Activated naive CD4-positive, alpha-beta T cell treated with anti-CD3 and anti-CD28 coated beads, Interleukin-2, amount 50 U/mL, for 72 hours (primary cell): ENCODE data around the gene HIBADH. TPM values are rescaled to one million over a fixed set of nuclear protein-coding genes. Genes with fewer than 3 reads are reported as not detected.

Source experiments
- ATAC-seq, 2 donors: fragments of 150-1000 bp; cut with Tn5 transposase; 2 replicates each; pipeline ENCODE4 v1.10.0; 2021; ENCODE audit warnings: mild to moderate bottlenecking in 2 of 2, moderate library complexity in 2 of 2
- DNase-seq, 2 donors: peaks; one replicate each; pipeline ENCODE4 v3.0.0; 2021 to 2022; ENCODE audit warnings: low spot score in 2 of 2
- H3K27ac Mint-ChIP-seq, 2 donors: one replicate each; pipeline ENCODE4 v1.8.0; 2022; ENCODE audit warnings: mild to moderate bottlenecking in 2 of 2, mixed read lengths in 2 of 2
- H3K36me3 Mint-ChIP-seq, 2 donors: one replicate each; pipeline ENCODE4 v1.8.0; 2022; ENCODE audit warnings: mixed read lengths in 2 of 2
- H3K9me3 Mint-ChIP-seq, 2 donors: one replicate each; pipeline ENCODE4 v1.8.0; 2022; ENCODE audit warnings: mixed read lengths in 2 of 2
- total RNA-seq, 2 donors: library from RNA; stranded (reverse); gene quantifications; one replicate each; pipeline ENCODE4 v1.2.3, GENCODE V29; 2022

The HIBADH gene
- total RNA-seq, 2 donors from 2014 or later, result 15.8 to 18.4 TPM

DNA sequence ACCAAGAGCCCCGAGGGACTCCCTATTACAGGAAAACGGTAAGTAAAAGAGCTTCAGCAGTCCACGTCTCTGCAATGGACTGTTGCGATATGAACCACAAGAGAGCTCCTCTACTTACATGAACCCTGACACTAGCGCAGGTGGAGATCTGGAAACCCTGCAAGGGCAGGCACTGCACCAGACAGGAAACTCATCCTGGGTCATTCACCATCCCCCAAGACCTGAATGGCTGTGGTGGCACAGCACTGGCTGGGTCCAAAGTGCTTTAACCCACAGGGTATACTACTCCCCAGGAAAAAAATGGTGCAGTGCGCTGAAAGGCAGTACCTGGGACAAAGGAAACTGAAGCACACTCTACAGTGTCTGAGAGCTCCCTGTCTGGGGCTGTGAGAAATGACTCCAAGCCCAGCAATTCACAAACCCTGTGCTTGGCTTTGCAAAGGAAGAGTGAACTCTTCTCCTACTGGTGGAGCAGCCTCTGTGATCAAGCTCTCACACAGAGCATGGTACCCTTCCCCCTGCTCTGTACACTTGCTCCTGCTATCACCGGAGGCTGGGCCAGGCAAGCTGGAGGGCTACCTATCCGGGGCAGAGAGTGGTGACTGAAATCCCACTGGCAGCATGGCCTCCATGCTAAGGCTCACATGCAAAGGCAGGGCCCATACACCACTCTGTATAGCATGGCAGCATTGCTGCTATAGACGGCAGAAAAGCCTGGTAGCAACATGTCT, 44.9 kb downstream of the HIBADH start:
- peaks cover 20 to 34% of the 10 kb centered on the region in 2 donors for H3K9me3 Mint-ChIP-seq
- no peak overlapping the region for H3K27ac Mint-ChIP-seq
- H3K36me3 Mint-ChIP-seq, result peaks cover 26 to 49% of the 10 kb centered on the region in 2 donors
- no peak for DNase-seq
- no peak for ATAC-seq

DNA sequence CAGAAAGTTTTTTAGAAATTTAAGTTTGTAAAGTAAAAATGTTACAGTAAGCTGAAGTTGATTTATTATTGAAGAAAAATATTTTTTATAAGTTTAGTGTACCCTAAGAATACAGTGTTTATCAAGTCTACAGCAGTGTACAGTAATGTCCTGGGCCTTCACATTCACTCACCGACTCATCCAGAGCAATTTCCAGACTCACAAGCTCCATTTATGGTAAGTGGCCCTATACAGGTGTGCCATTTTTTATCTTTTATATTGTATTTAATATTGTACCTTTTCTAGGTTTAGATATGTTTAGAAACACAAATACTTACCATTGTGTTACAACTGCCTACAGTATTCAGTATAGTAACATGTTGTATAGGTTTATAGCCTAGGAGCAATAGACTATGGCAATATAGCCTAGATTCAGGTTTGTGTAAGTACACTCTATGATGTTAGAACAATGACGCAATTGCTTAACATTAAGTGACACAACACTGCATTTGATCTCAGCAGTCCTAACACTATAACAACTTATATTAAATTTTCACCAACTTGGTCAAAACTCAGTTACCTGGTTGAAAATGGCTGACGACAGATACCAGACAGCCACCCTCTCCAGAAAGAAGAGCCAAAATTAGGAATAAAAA, 45.7 kb downstream of the HIBADH start:
- ATAC-seq (no peak), DNase-seq (no peak)
- H3K36me3 Mint-ChIP-seq, result peaks cover 19 to 42% of the 10 kb centered on the region in 2 donors
- H3K9me3 Mint-ChIP-seq, result peaks cover 13 to 28% of the 10 kb centered on the region in 2 donors
- H3K27ac Mint-ChIP-seq, result no peak overlapping the region

DNA sequence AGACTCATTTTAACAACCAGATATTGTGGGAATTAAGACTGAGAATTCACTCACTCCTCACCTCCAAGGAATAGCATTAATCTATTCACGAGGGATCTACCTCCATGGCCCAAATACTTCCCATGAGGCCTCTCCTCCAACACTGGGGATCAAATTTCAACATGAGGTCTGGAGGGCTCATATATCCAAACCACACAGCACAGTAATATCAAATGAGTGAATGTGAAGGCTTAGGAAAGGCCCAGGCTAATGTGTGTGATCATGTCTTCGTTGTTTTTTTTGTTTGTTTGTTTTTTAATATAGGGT, 46.5 kb downstream of the HIBADH start:
- Mint-ChIP-seq H3K36me3 (peaks cover 16 to 33% of the 10 kb centered on the region in 2 donors), H3K9me3 (peaks cover 13 to 27% of the 10 kb centered on the region in 2 donors), H3K27ac (peak overlapping the region in 1 of 2 donors; percentile 58)
- DNase-seq (no peak), ATAC-seq (no peak)

- peaks cover 10 to 27% of the 10 kb centered on the region in 2 donors for H3K36me3 Mint-ChIP-seq
- peaks cover 8 to 22% of the 10 kb centered on the region in 2 donors for H3K9me3 Mint-ChIP-seq
- no peak overlapping the region for H3K27ac Mint-ChIP-seq
- DNase-seq, result no peak
- ATAC-seq, result no peak
These were observed 47.1 kb downstream of the HIBADH start for GRCh38 chr7:27615420-27616185.

DNA sequence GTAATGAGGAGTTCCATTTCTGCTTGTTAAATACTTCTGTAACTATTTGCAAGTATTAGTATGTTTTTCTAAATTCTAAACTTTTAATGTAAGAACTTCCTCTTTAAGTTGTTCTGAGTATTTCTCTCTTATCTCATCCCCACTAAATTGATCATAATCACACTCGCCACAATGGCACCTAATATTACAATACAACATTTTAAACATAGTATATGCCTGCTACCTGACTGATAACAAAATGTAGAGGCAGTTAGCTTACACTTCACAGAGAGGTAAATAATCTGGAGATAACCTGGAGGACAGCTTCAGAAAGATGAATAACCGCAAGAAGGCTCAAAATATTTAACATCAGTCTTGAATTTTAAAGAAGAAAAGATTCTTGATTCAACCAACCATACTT, 48.6 kb downstream of the HIBADH start:
- ATAC-seq (no peak), DNase-seq (no peak)
- peaks cover 5 to 12% of the 10 kb centered on the region in 2 donors for H3K36me3 Mint-ChIP-seq
- H3K9me3 Mint-ChIP-seq, result peaks cover 0 to 10% of the 10 kb centered on the region in 2 donors
- no peak overlapping the region for H3K27ac Mint-ChIP-seq

DNA sequence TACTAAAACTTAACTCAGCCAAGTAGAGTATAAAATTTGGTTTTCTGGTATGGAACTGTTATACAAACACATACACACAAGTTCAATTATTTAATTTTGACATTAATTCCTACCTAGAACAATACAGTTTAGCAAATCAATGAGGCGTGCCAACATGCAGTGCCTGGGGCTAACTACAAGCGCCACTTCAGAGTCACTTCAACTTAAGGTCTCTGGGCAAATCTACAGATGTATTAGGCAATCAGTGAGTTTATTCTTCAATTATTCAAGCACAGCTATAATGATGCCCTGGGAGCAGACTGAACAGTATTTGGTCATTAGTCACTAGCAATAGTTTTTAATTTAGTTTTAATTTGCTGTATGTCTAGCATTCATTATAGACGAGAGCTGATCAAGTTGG, 51.6 kb downstream of the HIBADH start:
- Mint-ChIP-seq H3K9me3 (no peaks in the 10 kb centered on the region), H3K27ac (no peak overlapping the region), H3K36me3 (no peaks in the 10 kb centered on the region)
- DNase-seq, result no peak
- no peak for ATAC-seq

GRCh38 chr7:27608776-27609495, 53.7 kb downstream of the HIBADH start:
- DNase-seq (no peak), ATAC-seq (no peak)
- Mint-ChIP-seq H3K36me3 (no peaks in the 10 kb centered on the region), H3K27ac (no peak overlapping the region), H3K9me3 (no peaks in the 10 kb centered on the region)

DNA sequence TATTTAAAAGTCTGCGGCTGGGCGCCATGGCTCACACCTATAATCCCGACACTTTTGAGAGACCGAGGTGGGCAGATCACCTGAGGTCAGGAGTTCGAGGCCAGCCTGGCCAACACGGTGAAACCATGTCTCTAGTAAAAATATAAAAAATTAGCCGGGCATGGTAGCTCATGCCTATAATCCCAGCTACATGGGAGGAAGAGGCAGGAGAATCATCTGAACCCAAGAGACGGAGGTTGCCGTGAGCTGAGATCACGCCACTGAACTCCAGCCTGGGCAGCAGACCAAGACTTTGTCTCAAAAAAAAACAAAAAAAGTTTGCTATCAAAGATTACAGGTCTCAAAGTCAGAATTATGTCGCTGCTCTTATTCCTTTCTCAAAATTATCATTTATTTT, 55.5 kb downstream of the HIBADH start:
- H3K9me3 Mint-ChIP-seq, result no peaks in the 10 kb centered on the region

GRCh38 chr7:27606270-27607209, 56.1 kb downstream of the HIBADH start:
- Mint-ChIP-seq H3K9me3 (no peaks in the 10 kb centered on the region), H3K27ac (no peak overlapping the region), H3K36me3 (no peaks in the 10 kb centered on the region)
- DNase-seq (no peak), ATAC-seq (no peak)

More for the DNA sequence above, 55.5 kb downstream of the HIBADH start:
- DNase-seq, result no peak
- Mint-ChIP-seq H3K36me3 (no peaks in the 10 kb centered on the region), H3K27ac (no peak overlapping the region)
- no peak for ATAC-seq

DNA sequence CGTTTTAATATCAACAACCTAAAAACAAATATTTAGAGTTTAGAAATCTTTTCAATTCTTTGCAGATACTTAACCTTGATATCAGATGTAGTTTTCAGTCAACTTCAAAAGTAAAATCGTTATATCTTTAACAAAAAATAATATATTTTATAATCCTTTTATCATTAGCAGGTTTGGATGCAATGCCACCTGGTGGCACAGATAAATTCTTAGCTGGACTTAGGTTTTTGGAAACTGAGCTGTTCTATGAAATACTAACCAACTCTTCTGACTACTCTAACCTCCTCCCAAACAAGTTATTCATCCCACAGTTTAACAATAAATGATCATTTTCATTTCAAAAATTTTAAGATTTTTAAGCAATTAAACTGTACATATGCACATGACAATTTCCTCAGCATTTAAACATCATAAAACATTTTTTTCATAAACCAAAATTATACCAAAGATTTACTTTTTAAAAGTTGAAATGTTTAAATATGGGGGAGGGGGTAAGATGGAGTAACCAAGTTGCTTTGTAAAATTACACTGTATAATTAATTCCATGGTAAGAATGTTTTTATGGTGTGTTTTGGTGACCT, 56.9 kb downstream of the HIBADH start:
- no peak for ATAC-seq
- no peak for DNase-seq
- no peaks in the 10 kb centered on the region for H3K9me3 Mint-ChIP-seq
- H3K36me3 Mint-ChIP-seq, result no peaks in the 10 kb centered on the region
- H3K27ac Mint-ChIP-seq, result no peak overlapping the region

DNA sequence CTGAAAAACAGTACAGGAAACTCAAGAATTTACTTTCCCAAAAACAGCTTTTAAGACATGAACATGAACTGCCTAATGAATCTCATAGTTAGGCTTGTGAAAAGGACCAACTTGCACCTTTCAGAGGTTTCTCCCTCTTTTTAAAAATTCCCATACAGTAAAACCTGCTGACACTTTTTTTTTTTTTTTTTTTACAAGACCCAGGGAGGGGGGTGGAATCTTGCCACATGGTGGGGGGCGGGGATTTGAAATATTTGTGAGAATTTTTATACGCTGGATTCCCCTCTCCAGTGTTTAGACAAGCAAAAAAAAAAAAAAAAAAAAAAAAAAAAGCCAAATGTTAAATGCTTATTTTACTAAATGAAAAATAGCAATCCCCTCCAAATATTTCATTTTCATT, 57.4 kb downstream of the HIBADH start:
- DNase-seq, result no peak
- Mint-ChIP-seq H3K36me3 (no peaks in the 10 kb centered on the region), H3K9me3 (no peaks in the 10 kb centered on the region), H3K27ac (no peak overlapping the region)
- no peak for ATAC-seq

- DNase-seq, result no peak
- Mint-ChIP-seq H3K27ac (no peak overlapping the region), H3K36me3 (no peaks in the 10 kb centered on the region), H3K9me3 (no peaks in the 10 kb centered on the region)
- ATAC-seq, result no peak
These were observed 58.9 kb downstream of the HIBADH start for GRCh38 chr7:27603813-27604212.

DNA sequence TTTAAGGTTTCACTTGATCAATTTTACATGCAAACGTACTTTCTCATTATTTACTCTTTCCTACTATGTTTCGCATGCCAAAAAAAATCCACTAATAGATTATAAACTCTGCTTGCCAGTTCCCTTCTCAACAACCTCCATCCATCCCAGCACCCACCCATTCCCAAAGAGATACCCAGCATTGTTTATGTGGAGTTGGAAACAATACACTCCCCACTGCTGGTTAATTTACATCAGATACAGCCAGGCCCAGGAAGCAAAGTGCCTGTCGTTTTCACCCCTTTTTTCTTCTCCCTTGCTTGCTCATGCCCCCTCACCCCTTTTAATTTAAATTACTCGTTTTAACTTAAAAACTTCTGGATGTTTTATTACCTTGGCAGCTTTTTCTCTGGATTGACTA, 59.9 kb downstream of the HIBADH start:
- Mint-ChIP-seq H3K9me3 (no peaks in the 10 kb centered on the region), H3K27ac (no peak overlapping the region), H3K36me3 (no peaks in the 10 kb centered on the region)
- ATAC-seq (no peak), DNase-seq (no peak)

DNA sequence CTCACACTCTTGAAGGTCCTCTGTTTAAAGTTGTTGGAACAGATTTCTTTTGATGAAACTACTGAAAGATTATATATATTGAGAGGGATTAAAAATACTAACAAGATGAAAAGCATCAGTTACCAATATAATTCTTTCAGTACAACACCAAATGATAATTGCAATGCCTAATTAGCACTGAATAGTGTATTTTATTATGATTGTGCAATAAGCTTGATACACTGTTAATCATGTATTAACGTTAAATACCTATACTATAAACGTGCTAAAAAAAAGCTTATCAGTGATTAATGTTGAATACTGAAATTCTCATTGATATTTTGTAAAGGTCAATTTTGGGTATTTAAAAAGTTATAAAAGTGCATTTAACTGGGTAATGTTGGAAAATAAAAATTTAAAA, 61.5 kb downstream of the HIBADH start:
- Mint-ChIP-seq H3K9me3 (no peaks in the 10 kb centered on the region), H3K36me3 (no peaks in the 10 kb centered on the region), H3K27ac (no peak overlapping the region)
- no peak for DNase-seq
- ATAC-seq, result no peak

GRCh38 chr7:27600247-27600646, 62.4 kb downstream of the HIBADH start:
- DNase-seq, result no peak
- Mint-ChIP-seq H3K27ac (no peak overlapping the region), H3K36me3 (no peaks in the 10 kb centered on the region), H3K9me3 (no peaks in the 10 kb centered on the region)
- no peak for ATAC-seq

GRCh38 chr7:27595009-27595408, 67.7 kb downstream of the HIBADH start:
- Mint-ChIP-seq H3K36me3 (peaks cover 0 to 6% of the 10 kb centered on the region in 2 donors), H3K27ac (no peak overlapping the region), H3K9me3 (no peaks in the 10 kb centered on the region)
- DNase-seq (no peak), ATAC-seq (no peak)
